ENCODE measurements around the gene MMP27.

- TF ChIP-seq, protein P1, sequence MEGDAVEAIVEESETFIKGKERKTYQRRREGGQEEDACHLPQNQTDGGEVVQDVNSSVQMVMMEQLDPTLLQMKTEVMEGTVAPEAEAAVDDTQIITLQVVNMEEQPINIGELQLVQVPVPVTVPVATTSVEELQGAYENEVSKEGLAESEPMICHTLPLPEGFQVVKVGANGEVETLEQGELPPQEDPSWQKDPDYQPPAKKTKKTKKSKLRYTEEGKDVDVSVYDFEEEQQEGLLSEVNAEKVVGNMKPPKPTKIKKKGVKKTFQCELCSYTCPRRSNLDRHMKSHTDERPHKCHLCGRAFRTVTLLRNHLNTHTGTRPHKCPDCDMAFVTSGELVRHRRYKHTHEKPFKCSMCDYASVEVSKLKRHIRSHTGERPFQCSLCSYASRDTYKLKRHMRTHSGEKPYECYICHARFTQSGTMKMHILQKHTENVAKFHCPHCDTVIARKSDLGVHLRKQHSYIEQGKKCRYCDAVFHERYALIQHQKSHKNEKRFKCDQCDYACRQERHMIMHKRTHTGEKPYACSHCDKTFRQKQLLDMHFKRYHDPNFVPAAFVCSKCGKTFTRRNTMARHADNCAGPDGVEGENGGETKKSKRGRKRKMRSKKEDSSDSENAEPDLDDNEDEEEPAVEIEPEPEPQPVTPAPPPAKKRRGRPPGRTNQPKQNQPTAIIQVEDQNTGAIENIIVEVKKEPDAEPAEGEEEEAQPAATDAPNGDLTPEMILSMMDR (IDR thresholded peaks at IDR 0.05; ENCODE audit: poor library complexity, severe bottlenecking) = no peak
- TF ChIP-seq TAF1 (IDR thresholded peaks at IDR 0.05; ENCODE audit: low read depth) (no peak), RAD21 (conservative IDR thresholded peaks at IDR 0.05) (no peak), EP300 (conservative IDR thresholded peaks at IDR 0.05; ENCODE audit: poor library complexity, severe bottlenecking) (no peak)
Measured at GRCh38 chr11:102676084-102676483, 29.5 kb downstream of the MMP27 start.
